Mesenchymal stem cell (in vitro differentiated cells and primary cell): ENCODE measurements around the gene LSM7.

Experiments
- DNase-seq: peaks from one replicate; pipeline ENCODE4 v3.0.0-alpha.2; 2013
- H2AFZ ChIP-seq: one replicate; pipeline ENCODE4 v1.6.1; 2013; ENCODE audit warnings: low read depth, mild to moderate bottlenecking, control low read depth, inconsistent platforms, low read length, moderate library complexity
- H2AK5ac ChIP-seq: 2 replicates; pipeline ENCODE4 v1.6.1; 2013; ENCODE audit warnings: low read length, moderate library complexity, mild to moderate bottlenecking, inconsistent platforms; ENCODE audit not compliant: severe bottlenecking
- H2BK120ac ChIP-seq: one replicate; pipeline ENCODE4 v1.6.1; 2013; ENCODE audit warnings: low read depth, mild to moderate bottlenecking, inconsistent platforms, low read length, moderate library complexity
- H2BK12ac ChIP-seq, 2 experiments: one replicate each; pipeline ENCODE4 v1.6.1; 2013; ENCODE audit warnings: inconsistent platforms in 2 of 2, low read length in 2 of 2, mild to moderate bottlenecking in 2 of 2, moderate library complexity in 2 of 2, control low read depth in 1 of 2
- H2BK15ac ChIP-seq: one replicate; pipeline ENCODE4 v1.6.1; 2013; ENCODE audit warnings: mild to moderate bottlenecking, low read depth, inconsistent platforms; ENCODE audit not compliant: poor library complexity, severe bottlenecking
- H2BK5ac ChIP-seq: 2 replicates; pipeline ENCODE4 v1.6.1; 2013; ENCODE audit warnings: low read depth, mild to moderate bottlenecking, low read length, control low read depth, inconsistent platforms; ENCODE audit not compliant: poor library complexity, severe bottlenecking
- H3K14ac ChIP-seq, 2 experiments: one replicate each; pipeline ENCODE4 v1.6.1; 2013; ENCODE audit warnings: inconsistent platforms in 2 of 2, low read length in 2 of 2, control low read depth in 1 of 2, mild to moderate bottlenecking in 1 of 2, moderate library complexity in 1 of 2
- H3K18ac ChIP-seq, 2 experiments: one replicate each; pipeline ENCODE4 v1.6.1; 2013; ENCODE audit warnings: inconsistent platforms in 2 of 2, low read length in 2 of 2, control low read depth in 1 of 2, low read depth in 1 of 2, mild to moderate bottlenecking in 1 of 2
- H3K23ac ChIP-seq, 2 experiments: one replicate each; pipeline ENCODE4 v1.6.1; 2013; ENCODE audit warnings: inconsistent platforms in 2 of 2, low read length in 2 of 2, mild to moderate bottlenecking in 2 of 2, moderate library complexity in 2 of 2, control low read depth in 1 of 2
- H3K27ac ChIP-seq: 2 replicates; pipeline ENCODE4 v1.5.1; 2013; ENCODE audit warnings: mild to moderate bottlenecking, moderate library complexity, low read length, control low read depth, inconsistent platforms; ENCODE audit not compliant: poor library complexity, severe bottlenecking
- H3K27me3 ChIP-seq, 2 experiments: 2 replicates each; pipeline versions ENCODE4 v1.6.1 to v1.7.0; 2013; ENCODE audit warnings: low read length in 2 of 2, mild to moderate bottlenecking in 2 of 2, moderate library complexity in 2 of 2, control low read depth in 1 of 2, inconsistent platforms in 1 of 2; ENCODE audit not compliant: control insufficient read depth in 1 of 2, insufficient read depth in 1 of 2
- H3K36me3 ChIP-seq, 2 experiments: 2 replicates each; pipeline versions ENCODE4 v1.6.1 to v1.7.0; 2013; ENCODE audit warnings: low read length in 2 of 2, control low read depth in 1 of 2, inconsistent platforms in 1 of 2, low read depth in 1 of 2, mild to moderate bottlenecking in 1 of 2; ENCODE audit not compliant: insufficient read depth in 2 of 2, control insufficient read depth in 1 of 2
- H3K4ac ChIP-seq, 2 experiments: one replicate each; pipeline ENCODE4 v1.6.1; 2013; ENCODE audit warnings: inconsistent platforms in 2 of 2, low read length in 2 of 2, mild to moderate bottlenecking in 2 of 2, moderate library complexity in 2 of 2, control low read depth in 1 of 2, low read depth in 1 of 2
- H3K4me1 ChIP-seq: 2 replicates; pipeline ENCODE4 v1.6.1; 2013; ENCODE audit warnings: low read depth, low read length, control low read depth; ENCODE audit not compliant: control insufficient read depth, insufficient read depth
- H3K4me2 ChIP-seq: 2 replicates; pipeline ENCODE4 v1.6.1; 2013; ENCODE audit warnings: low read length, mild to moderate bottlenecking, inconsistent platforms; ENCODE audit not compliant: poor library complexity, severe bottlenecking
- H3K4me3 ChIP-seq, 2 experiments: 2 replicates each; pipeline versions ENCODE4 v1.5.1 to v1.7.0; 2013; ENCODE audit warnings: low read length in 2 of 2, mild to moderate bottlenecking in 2 of 2, control low read depth in 1 of 2, low read depth in 1 of 2; ENCODE audit not compliant: insufficient read depth in 1 of 2
- H3K79me1 ChIP-seq: replicated peaks from 2 replicates; pipeline ENCODE4 v1.6.1; 2013; ENCODE audit warnings: mild to moderate bottlenecking, control low read depth, low read length, inconsistent platforms; ENCODE audit not compliant: poor library complexity, severe bottlenecking
- H3K9ac ChIP-seq: 2 replicates; pipeline ENCODE4 v1.7.0; 2013; ENCODE audit warnings: mild to moderate bottlenecking, low read length, moderate library complexity
- H3K9me3 ChIP-seq: 2 replicates; pipeline ENCODE4 v1.7.0; 2013; ENCODE audit warnings: mild to moderate bottlenecking, low read length; ENCODE audit not compliant: control insufficient read depth
- H4K8ac ChIP-seq: one replicate; pipeline ENCODE4 v1.6.1; 2013; ENCODE audit warnings: inconsistent platforms, mild to moderate bottlenecking, low read length, moderate library complexity
- H4K91ac ChIP-seq: one replicate; pipeline ENCODE4 v1.6.1; 2013; ENCODE audit warnings: mild to moderate bottlenecking, low read length, inconsistent platforms
- WGBS: methylation state at CpG from one replicate; pipeline ENCODE4 v1.1.7; 2013; ENCODE audit warnings: mixed read lengths; 5-methylcytosine and 5-hydroxymethylcytosine counted together

Gene LSM7

DNA sequence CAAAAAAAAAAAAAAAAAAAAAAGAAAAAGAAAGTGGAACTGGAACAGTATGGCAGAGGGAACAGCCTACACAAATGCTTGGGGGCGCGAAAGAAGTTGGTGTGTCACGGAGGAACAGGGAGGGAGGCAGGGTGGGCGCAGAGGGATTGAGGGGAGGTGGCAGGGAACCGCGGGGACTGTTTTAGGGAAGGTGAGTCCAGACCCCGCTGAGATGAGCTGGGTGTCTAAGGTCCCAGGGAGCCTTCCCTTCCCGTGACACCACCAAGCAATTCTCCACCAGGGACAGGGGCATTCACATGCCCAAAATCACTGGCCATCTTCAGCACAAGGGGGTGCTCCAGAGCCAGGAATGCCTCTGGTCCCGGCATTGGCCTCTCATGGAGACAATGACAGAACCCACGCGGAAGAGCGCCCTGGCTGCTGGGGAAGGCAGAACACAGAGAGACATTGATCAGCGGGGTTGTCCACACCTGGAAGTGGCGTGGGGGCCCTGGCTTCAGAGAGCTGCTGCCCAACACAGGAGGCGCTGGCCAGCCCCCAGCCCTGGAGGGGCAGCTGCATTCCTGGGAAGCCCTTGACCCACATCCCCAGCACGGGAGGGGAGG is 53.4 kb downstream of the LSM7 start:
- 60% methylated on average over 15 of the region's 16 CpGs for WGBS
- Histone ChIP-seq H3K4me3 (no peak overlapping the region), H3K79me1 (peaks cover 19% of the 10 kb centered on the region), H3K9me3 (no peaks in the 10 kb centered on the region), H3K27me3 (no peaks in the 10 kb centered on the region), H3K27ac (no peak overlapping the region), H3K23ac (peak overlapping the region in 1 of 2 experiments; percentile 85), H3K4me1 (peaks cover 49% of the 10 kb centered on the region), H3K9ac (no peak overlapping the region), H2BK120ac (no peak overlapping the region), H3K18ac (no peak overlapping the region), H2AK5ac (no peak overlapping the region), H2BK15ac (no peak overlapping the region), H3K4ac (no peak overlapping the region), H3K4me2 (no peak overlapping the region), H3K36me3 (peaks cover 28 to 67% of the 10 kb centered on the region in 2 experiments), H4K91ac (peak overlapping the region; percentile 39), H3K14ac (no peak overlapping the region), H2BK5ac (no peak overlapping the region), H4K8ac (peak overlapping the region; percentile 49), H2BK12ac (no peak overlapping the region), H2AFZ (no peak overlapping the region)
- peak; percentile 79 for DNase-seq

DNA sequence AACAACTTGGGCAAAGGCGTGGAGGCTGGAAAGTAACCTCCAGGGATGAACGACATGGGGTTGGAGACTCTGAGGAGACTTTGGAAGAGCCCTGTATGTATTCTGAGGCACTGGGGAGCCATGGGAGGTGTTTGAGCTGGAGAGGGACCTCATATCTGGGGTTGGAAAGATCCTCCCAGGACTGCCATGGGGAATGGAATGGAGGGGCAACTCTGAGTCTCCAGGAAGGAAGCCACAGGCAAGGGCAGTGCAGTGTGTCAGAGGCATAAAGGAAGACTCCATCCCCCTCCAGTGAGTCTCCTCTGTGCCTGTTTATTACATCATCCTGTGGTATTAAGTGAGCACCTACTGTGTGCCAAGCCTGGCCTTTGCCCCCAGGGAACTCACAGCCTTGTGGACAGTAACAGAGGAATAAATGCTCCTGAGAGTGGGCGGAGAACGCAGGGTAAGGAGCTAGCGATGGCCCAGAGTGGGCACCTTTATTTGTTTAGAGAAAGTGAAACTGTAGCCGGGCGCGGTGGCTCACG is 54.1 kb downstream of the LSM7 start:
- peaks cover 28 to 67% of the 10 kb centered on the region in 2 experiments for H3K36me3 ChIP-seq
- H3K18ac ChIP-seq, result peak overlapping the region in 1 of 2 experiments; percentile 11
- peak overlapping the region; percentile 85 for H4K8ac ChIP-seq
- H2BK12ac ChIP-seq, result no peak overlapping the region
- H4K91ac ChIP-seq, result peak overlapping the region; percentile 39
- H3K4me3 ChIP-seq, result peak overlapping the region in 1 of 2 experiments; percentile 16
- peak overlapping the region; percentile 90 for H2AK5ac ChIP-seq
- no peaks in the 10 kb centered on the region for H3K9me3 ChIP-seq
- H2BK5ac ChIP-seq, result no peak overlapping the region
- peak overlapping the region; percentile 73 for H3K4me2 ChIP-seq
- H3K27me3 ChIP-seq, result no peaks in the 10 kb centered on the region
- H3K79me1 ChIP-seq, result peaks cover 19% of the 10 kb centered on the region
- H3K9ac ChIP-seq, result peak overlapping the region; percentile 53
- 92% methylated on average over 9 of the region's 9 CpGs for WGBS
- peaks cover 49% of the 10 kb centered on the region for H3K4me1 ChIP-seq
- H2AFZ ChIP-seq, result no peak overlapping the region
- H3K27ac ChIP-seq, result peak overlapping the region; percentile 70
- DNase-seq, result no peak
- no peak overlapping the region for H2BK120ac ChIP-seq
- no peak overlapping the region for H3K14ac ChIP-seq
- H3K4ac ChIP-seq, result no peak overlapping the region
- H3K23ac ChIP-seq, result no peak overlapping the region
- no peak overlapping the region for H2BK15ac ChIP-seq

- Histone ChIP-seq H2AK5ac (peak overlapping the region; percentile 90), H2BK15ac (no peak overlapping the region), H3K27ac (peak overlapping the region; percentile 70), H4K91ac (peak overlapping the region; percentile 39), H3K4me1 (peaks cover 45% of the 10 kb centered on the region), H3K14ac (no peak overlapping the region), H3K27me3 (no peaks in the 10 kb centered on the region), H3K4me2 (peak overlapping the region; percentile 73), H3K36me3 (peaks cover 28 to 63% of the 10 kb centered on the region in 2 experiments), H2BK120ac (no peak overlapping the region), H3K9ac (peak overlapping the region; percentile 96), H2BK5ac (no peak overlapping the region), H3K4ac (no peak overlapping the region), H3K9me3 (no peaks in the 10 kb centered on the region), H3K18ac (peak overlapping the region in 1 of 2 experiments; percentile 54), H2AFZ (no peak overlapping the region), H2BK12ac (peak overlapping the region in 1 of 2 experiments; percentile 10), H3K79me1 (peaks cover 13% of the 10 kb centered on the region), H4K8ac (peak overlapping the region; percentile 85), H3K23ac (no peak overlapping the region), H3K4me3 (peak overlapping the region; percentile 37 to 92)
- WGBS, result 10% methylated on average over 42 of the region's 45 CpGs
- DNase-seq, result peak; percentile 77
Measured at GRCh38 chr19:2273356-2274184, 54.8 kb downstream of the LSM7 start.
